Upper lobe of right lung (tissue), 1 donor: Measurements from ENCODE around the gene UBA7. TPM values are rescaled to one million over a fixed set of nuclear protein-coding genes. Genes with fewer than 3 reads are reported as not detected.

ENCODE experiments used
- ATAC-seq: fragments of 200-7000 bp; cut with Tn5 transposase; one replicate; pipeline ENCODE4 v1.9.1; 2020; ENCODE audit warnings: mild to moderate bottlenecking, moderate library complexity
- DNase-seq: peaks from one replicate; pipeline ENCODE4 v3.0.0-alpha.2; 2020
- H3K27ac ChIP-seq: fragments of 200-600 bp; one replicate; pipeline ENCODE4 v1.8.0; 2022
- H3K27me3 ChIP-seq: fragments of 200-600 bp; one replicate; pipeline ENCODE4 v1.8.0; 2022; ENCODE audit warnings: mild to moderate bottlenecking
- H3K36me3 ChIP-seq: fragments of 200-600 bp; one replicate; pipeline ENCODE4 v1.8.0; 2022
- H3K4me1 ChIP-seq: fragments of 200-600 bp; one replicate; pipeline ENCODE4 v1.8.0; 2022
- H3K4me3 ChIP-seq: fragments of 200-600 bp; one replicate; pipeline ENCODE4 v1.8.0; 2022; ENCODE audit warnings: mild to moderate bottlenecking
- H3K9me3 ChIP-seq: fragments of 200-600 bp; one replicate; pipeline ENCODE4 v1.8.0; 2022
- CTCF ChIP-seq: fragments of 200-600 bp; IDR thresholded peaks from one replicate; pipeline ENCODE4 v1.8.0; 2022; ENCODE audit warnings: antibody characterized with exemption
- intact Hi-C: fragments of 100-400 bp; cut with DNase I; formaldehyde crosslinking; loops from one replicate; pipeline ENCODE4 v1.11.0; 2022
- total RNA-seq: library from RNA; stranded (reverse); fragmentation: NEBNext Ultra II Directional; extraction: Animal tissue kit (Norgen Biotek cat#: 25700); gene quantifications from one replicate; pipeline ENCODE4 v1.2.1, GENCODE V29; 2021
- donor health status: DM: no; HTN: yes; CAD: no; lungs with severe emphysema.

Gene UBA7
- total RNA-seq, 1 donor from 2014 or later = 110 TPM

DNA sequence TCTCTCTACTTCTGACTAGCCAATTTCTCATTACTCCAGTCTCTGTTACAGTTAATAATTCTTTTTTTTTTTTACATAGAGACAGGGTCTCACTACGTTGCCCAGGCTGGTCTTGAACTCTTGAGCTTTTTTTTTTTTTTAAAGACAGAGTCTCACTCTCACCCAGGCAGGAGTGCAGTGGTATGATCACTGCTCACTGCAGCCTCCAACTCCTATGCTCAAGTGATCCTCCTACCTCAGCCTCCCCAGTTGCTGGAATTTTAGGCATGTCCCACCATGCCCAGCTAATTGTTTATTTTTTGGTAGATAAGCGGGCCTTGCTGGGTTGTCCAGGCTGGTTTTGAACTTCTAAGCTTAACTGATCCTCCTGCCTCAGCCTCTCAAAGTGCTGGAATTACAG lies 41.0 kb downstream of the UBA7 start:
- TF ChIP-seq CTCF = no peak
- Histone ChIP-seq H3K27me3 (no peaks in the 10 kb centered on the region), H3K36me3 (peaks cover 37% of the 10 kb centered on the region), H3K27ac (no peak overlapping the region), H3K4me3 (no peak overlapping the region), H3K9me3 (no peaks in the 10 kb centered on the region), H3K4me1 (peaks cover 6% of the 10 kb centered on the region)
- DNase-seq (no peak), ATAC-seq (no peak)
- intact Hi-C loops = no loop called here

DNA sequence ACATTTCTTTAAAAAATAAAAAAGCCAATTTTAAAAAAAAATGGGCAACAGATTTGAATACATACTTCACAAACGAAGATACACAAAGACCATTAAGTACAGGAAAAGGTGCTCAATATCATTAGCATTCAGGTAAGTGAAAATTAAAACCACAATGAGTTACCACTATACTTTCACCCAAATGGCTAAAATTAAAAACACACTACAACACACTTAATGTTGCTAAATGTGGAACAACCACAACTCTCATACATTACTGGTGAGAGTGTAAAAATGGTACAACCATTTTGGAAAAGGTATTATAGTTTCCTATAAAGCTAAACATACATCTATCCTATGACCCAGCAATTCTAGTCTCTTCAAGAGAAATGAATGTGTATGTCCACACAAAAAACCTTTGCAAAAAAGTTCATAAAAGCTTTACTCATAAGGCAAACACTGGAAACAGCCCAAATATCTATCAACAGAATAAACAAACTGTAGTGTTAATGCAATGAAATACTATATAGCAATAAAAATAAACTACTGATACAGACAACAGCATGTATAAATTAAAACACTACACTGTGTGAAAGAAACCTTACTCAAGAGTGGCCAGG lies 42.3 kb downstream of the UBA7 start:
- no peak for TF ChIP-seq CTCF
- Histone ChIP-seq H3K9me3 (no peaks in the 10 kb centered on the region), H3K4me3 (no peak overlapping the region), H3K4me1 (peaks cover 6% of the 10 kb centered on the region), H3K27ac (no peak overlapping the region), H3K27me3 (no peaks in the 10 kb centered on the region), H3K36me3 (peaks cover 28% of the 10 kb centered on the region)
- DNase-seq (no peak), ATAC-seq (no peak)
- intact Hi-C loops = no loop called here

GRCh38 chr3:49769926-49770325 lies 43.8 kb downstream of the UBA7 start:
- Histone ChIP-seq H3K36me3 (peaks cover 16% of the 10 kb centered on the region), H3K9me3 (no peaks in the 10 kb centered on the region), H3K27me3 (no peaks in the 10 kb centered on the region), H3K27ac (no peak overlapping the region), H3K4me3 (no peak overlapping the region), H3K4me1 (peaks cover 6% of the 10 kb centered on the region)
- TF ChIP-seq CTCF = no peak
- DNase-seq (no peak), ATAC-seq (no peak)
- intact Hi-C loops = no loop called here

DNA sequence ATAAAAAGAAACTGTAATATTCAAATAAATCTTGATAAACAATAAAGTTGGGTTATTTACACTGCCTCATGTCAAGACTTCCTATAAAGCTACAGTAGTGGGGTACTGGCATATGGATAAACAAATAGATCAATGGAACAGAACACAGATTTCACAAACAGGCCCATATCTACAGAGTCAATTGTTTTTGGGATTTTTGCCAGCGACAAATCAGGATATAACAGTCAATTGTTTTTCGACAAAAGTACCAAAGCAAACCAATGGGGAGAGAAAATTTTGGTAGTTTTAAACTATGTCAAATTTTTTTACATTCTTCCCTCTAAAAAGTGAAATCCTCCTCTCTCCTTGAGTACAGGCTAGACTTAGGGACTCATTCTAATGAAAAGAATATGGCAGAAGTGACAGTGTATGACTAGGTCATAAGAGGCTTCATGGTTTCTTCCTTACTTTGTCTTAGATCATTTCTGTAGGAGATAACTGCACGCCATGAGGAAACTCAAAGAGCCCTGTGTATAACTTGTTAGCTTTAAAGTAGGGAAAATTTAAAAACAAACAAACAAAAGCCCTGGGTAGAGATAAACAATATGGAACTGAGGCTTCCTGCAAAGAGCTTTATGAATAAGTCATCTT lies 44.4 kb downstream of the UBA7 start:
- intact Hi-C loops = no loop called here
- no peak for TF ChIP-seq CTCF
- Histone ChIP-seq H3K27ac (no peak overlapping the region), H3K4me3 (no peak overlapping the region), H3K4me1 (peaks cover 6% of the 10 kb centered on the region), H3K9me3 (no peaks in the 10 kb centered on the region), H3K27me3 (no peaks in the 10 kb centered on the region), H3K36me3 (peaks cover 15% of the 10 kb centered on the region)
- DNase-seq (no peak), ATAC-seq (no peak)

- intact Hi-C loops = no loop called here
- no peaks in the 10 kb centered on the region for H3K27me3 ChIP-seq
Observed at GRCh38 chr3:49763981-49764380, 49.8 kb downstream of the UBA7 start.

More at GRCh38 chr3:49763981-49764380, 49.8 kb downstream of the UBA7 start:
- Histone ChIP-seq H3K4me3 (no peak overlapping the region), H3K4me1 (no peaks in the 10 kb centered on the region), H3K36me3 (peaks cover 10% of the 10 kb centered on the region), H3K9me3 (no peaks in the 10 kb centered on the region), H3K27ac (no peak overlapping the region)
- DNase-seq (no peak), ATAC-seq (no peak)
- no peak for TF ChIP-seq CTCF
